Cortex of kidney (tissue), 1 donor: ENCODE measurements around the gene PRCP.
"Not testable (repeated sequence)": the region's sequence is repeated elsewhere in the genome, so short reads cannot be mapped to it uniquely, and the experiment has no call there.

Experiments
- DNase-seq: peaks from one replicate; lab custom pipeline; 2025; lab: John Stamatoyannopoulos, UW

Gene PRCP

DNA sequence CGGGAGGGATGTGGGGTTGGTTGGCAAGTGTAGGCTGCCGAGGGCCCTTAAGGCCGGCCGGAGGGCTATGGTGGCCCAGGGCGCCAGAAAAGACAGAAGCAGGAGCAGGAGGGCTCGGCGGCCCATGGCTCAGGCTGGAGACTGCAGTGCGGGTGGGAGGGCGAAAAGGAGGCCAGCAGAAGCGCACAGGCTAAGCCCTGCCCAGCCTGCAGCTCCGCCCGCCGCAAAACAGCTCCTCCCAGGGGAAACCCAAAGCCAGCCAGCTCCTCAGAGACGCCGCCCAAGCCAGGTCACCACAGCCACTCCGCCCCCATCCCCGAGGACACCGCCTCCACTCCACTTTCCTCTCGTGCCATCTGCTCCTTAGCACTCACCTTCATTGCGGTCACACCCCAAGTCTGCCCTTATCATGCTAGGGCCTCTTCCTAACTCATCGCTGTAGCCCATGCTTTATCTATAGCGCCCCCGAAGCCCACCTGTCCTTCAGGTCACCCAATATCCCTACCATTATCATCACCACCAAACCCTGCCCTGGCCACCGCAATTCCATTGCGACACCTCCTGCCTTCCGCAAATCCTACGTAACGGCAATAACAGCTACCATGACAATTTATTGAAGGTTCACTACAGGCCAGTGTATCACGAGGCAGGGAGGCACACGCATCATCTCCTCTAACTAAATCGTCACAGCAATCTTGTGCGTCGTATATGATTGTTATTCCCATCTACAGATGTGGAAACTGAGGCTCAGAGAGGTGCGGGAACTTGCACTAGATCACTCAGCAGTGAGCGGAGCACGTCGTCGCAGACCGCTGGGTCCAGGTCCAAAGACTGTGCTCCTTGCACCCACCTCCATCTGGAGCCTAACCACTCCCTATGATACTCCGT, at the start of gene PRCP:
PRCP (minus strand) TSS at position 154 of the 888 bp plus-strand sequence; CDS start at position 126, 28 bp downstream.
- DNase-seq = no peak

- no peak for DNase-seq
Measured at GRCh38 chr11:82949352-82949751, 49.1 kb upstream of the PRCP start.

GRCh38 chr11:82945682-82946081, 45.5 kb upstream of the PRCP start:
- no peak for DNase-seq

DNA sequence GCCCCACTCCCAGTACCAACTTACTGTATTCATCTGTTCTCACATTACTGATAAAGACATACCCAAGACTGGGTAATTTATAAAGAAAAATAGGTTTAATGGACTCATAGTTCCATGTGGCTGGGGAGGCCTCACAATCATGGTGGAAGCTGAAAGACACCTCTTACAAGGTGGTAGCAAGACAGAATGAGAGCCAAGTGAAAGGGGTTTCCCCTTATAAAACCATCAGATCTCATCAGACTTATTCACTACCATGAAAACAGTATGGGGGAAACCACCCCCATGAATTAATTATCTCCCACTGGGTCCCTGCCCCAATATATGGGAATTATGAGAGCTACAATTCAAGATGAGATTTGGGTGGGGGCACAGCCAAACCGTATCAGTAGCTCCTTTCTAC, 44.8 kb upstream of the PRCP start:
- DNase-seq = not testable (repeated sequence)

DNA sequence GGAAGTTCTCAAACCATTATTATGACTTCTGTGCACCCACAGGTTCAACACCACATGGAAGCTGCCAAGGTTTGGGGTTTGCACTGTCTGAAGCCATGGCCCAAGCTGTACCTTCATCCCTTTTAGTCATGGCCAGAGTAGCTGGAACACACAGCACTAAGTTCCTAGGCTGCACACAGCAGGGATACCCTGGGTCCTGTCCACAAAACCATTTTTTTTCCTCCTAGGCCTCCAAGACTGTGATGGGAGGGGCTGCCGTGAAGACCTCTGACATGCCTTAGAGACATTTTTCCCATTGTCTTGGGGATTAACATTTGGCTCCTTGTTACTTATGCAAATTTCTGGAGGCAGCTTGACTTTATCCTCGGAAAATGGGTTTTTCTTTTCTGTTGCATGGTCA, 44.0 kb upstream of the PRCP start:
- no peak for DNase-seq

DNA sequence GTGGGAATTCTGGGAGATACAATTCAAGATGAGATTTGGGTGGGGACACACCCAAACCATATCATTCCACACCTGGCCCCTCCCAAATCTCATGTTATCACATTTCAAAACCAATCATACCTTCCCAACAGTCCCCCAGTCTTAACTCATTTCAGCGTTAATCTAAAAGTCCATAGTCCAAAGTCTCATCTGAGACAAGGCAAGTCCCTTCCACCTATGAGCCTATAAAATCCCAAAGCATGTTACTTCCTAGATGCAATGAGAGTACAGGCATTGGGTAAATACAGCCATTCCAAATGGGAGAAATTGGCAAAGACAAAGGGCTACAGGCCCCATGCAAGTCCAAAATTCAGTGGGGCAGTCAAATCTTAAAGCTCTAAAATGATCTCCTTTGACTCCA, 43.2 kb upstream of the PRCP start:
- DNase-seq = not testable (repeated sequence)

- no peak for DNase-seq
Measured at GRCh38 chr11:82942376-82942775, 42.1 kb upstream of the PRCP start.

DNA sequence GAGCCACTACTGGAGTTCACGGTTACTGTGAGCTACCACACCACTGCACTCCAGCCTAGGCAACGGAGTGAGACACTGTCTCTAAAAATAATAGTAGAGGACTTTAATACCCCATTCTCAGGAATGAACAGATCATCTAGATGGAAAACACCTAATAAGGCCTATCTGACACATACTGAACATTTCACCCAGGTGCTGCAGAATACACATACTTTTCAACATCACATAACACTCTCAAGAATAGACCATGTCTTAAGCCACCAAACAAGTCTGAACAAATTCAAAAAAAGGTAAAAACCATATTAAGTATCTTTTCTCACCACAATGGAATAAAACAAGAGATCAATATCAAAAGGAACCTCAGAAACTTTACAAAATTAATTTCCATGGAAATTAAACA, 39.2 kb upstream of the PRCP start:
- no peak for DNase-seq

- DNase-seq = no peak
Measured at GRCh38 chr11:82937554-82937953, 37.3 kb upstream of the PRCP start.

- no peak for DNase-seq
Measured at GRCh38 chr11:82936261-82936660, 36.0 kb upstream of the PRCP start.

GRCh38 chr11:82932564-82932963, 32.3 kb upstream of the PRCP start:
- DNase-seq = no peak

DNA sequence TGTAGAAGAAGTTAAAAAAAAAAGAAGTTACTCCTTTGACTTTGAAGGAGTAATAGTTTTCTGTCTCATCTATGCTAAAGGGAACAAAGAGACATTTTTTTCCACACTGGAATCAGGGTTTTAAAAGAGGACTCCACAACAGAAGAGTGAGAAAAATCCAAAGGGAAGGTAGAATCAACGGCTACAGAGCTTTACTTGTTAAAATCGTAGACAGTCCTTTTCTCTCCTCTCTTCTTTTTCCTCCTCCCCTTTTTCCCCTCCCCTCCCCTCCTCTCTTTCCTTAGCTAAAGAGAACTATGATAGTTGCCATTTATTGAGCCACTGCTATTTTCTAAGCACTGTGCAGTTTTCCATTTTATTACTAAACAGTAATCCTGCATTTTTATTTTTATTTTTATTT, 30.5 kb upstream of the PRCP start:
- no peak for DNase-seq

DNA sequence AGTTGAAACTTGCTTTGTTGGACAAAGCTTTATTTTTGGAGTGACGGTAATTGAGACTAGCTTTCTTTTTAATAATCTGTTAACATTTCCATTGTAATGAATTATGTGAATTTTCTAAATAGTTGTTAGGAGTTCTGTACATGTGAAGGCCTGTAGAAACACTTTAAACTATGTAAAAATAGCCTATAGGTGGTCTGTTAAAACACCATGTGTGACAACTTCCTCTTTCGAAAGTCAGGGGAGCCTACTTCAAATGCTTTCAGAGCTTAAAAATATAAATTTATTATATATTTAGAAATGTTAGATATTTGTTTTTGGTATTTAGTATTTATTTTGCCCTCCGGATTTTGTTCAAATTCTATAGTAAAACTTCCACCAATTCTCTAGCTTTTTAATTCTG, 30.0 kb upstream of the PRCP start:
- no peak for DNase-seq

- no peak for DNase-seq
Measured at GRCh38 chr11:82929121-82929520, 28.9 kb upstream of the PRCP start.

DNA sequence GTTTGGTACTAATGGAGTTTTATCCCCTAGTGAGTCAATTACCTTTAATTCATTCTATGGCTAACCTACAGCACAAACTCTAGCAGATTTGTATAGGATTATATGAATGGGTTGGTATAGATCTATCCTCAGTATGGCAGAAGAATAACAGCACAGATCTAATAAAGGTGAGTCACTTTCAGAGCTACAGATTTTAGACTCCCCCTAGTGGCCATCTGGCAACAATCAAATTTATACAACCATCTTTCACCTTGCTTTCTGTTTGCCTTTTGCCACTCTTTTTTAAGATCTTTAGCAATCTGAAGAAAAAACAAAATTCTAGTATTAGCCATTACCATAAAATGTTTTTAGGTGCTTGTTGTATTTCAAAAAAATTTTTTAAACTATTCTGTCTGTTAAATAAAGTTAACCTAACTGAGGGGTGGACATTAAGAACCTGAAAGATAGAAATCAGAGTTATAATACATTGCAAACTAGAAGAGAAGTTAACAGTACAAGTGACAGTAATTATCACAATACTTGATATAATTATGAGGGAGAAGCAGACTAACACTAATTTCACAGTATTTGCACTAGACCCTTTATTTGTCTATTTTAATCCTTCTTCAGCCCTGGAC, 27.1 kb upstream of the PRCP start:
- no peak for DNase-seq

DNA sequence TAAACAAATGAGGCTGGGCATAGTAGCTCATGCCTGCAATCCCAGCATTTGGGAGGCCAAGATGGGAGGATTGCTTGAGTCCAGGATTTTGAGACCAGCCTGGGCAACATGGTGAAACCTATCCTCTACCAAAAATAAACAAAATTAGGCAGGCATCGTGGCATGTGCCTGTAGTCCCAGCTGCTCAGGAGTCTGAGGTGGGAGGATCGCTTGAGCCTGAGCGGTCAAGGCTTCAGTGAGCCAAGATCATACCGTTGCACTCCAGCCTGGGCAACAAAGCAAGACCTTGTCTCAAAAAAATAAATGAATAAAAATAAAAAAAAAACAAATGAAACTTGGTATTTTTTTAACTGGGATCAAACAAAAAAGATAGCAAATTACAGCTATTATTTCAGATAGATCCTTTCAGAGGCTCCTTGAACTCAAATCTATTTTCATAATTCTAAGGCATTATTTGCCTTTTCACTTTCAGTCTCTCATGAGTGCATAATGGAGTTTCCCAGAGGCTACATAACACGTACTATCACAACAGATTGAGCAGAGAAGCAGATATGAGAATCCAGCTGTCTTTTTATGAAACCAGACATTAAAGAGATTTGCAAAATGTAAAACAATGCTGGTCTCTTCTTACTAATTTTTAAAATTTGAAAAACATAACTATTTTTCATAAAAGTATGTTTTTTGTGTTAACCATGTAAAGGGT, 24.4 kb upstream of the PRCP start:
- no peak for DNase-seq

- not testable (repeated sequence) for DNase-seq
Measured at GRCh38 chr11:82922396-82923173, 22.4 kb upstream of the PRCP start.

DNA sequence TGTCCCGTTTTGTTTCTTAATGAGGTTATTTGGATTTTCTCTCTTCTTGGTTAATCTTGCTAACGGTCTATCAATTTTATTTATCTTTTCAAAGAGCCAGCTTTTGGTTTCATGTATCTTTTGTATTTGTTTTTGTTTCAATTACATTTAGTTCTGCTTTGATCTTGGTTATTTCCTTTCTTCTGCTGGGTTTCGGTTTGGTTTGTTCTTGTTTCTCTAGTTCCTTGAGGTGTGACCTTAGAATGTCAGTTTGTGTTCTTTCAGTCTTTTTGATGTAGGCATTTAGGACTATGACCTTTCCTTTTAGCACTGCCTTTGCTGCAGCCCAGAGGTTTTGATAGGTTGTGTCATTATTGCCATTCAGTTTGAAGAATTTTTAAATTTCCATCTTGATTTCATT, 20.0 kb upstream of the PRCP start:
- DNase-seq = not testable (repeated sequence)

- DNase-seq = not testable (repeated sequence)
Measured at GRCh38 chr11:82919786-82920185, 19.6 kb upstream of the PRCP start.

- DNase-seq = no peak
Measured at GRCh38 chr11:82909015-82909640, 8.9 kb upstream of the PRCP start.

- DNase-seq = no peak
Measured at GRCh38 chr11:82908311-82908710, 8.1 kb upstream of the PRCP start.

GRCh38 chr11:82907371-82907770, 7.1 kb upstream of the PRCP start:
- DNase-seq = no peak
